ENCODE results near the gene MGME1. TPM values are rescaled to one million over a fixed set of nuclear protein-coding genes. Genes with fewer than 3 reads are reported as not detected.

MGME1 gene
- total and polyA plus RNA-seq, 2 experiments from 2014 or later = 5.6 to 10.4 TPM

- H3K27ac ChIP-seq = peak overlapping the region; percentile 86
Measured at GRCh38 chr20:17963114-17963897, 5.5 kb upstream of the MGME1 start.

GRCh38 chr20:17964073-17964472, 4.7 kb upstream of the MGME1 start:
- H3K27ac ChIP-seq = peak overlapping the region; percentile 86
- H3K27me3 ChIP-seq (replicated peaks; ENCODE audit: insufficient read depth) = no peaks in the 10 kb centered on the region
- peaks cover 64% of the 10 kb centered on the region for H3F3A ChIP-seq (ENCODE audit: insufficient read depth)
- in situ Hi-C loops (cut with MboI) = no loop called here
- no peaks in the 10 kb centered on the region for H3K9me3 ChIP-seq (ENCODE audit: low read depth)
- no peak overlapping the region for H3K4me3 ChIP-seq
- no peak overlapping the region for H3K4me2 ChIP-seq (ENCODE audit: unreplicated experiment)
- WGBS, 2 experiments (ENCODE audit: low coverage in 1 of 2, low lambda C conversion rate in 2 of 2, missing lambda C conversion rate in 2 of 2) = 88 to 100% methylated on average over 1 of the region's 1 CpG
- TF ChIP-seq EZH2phosphoT487 (IDR thresholded peaks at IDR 0.05; ENCODE audit: insufficient read depth, low read depth) (no peak), EZH2 (IDR thresholded peaks at IDR 0.05; ENCODE audit: insufficient read depth, poor library complexity, severe bottlenecking) (no peak)
- H3K4me1 ChIP-seq (ENCODE audit: insufficient read depth) = peaks cover 70% of the 10 kb centered on the region
- no peak overlapping the region for H3K9ac ChIP-seq
- H3K79me2 ChIP-seq (ENCODE audit: insufficient read depth) = peaks cover 92% of the 10 kb centered on the region
- no peaks in the 10 kb centered on the region for H3K9me2 ChIP-seq (ENCODE audit: insufficient read depth)
- H2AFZ ChIP-seq = no peak overlapping the region
- H3K36me3 ChIP-seq (ENCODE audit: low read depth) = no peaks in the 10 kb centered on the region
- no peak for DNase-seq
- peaks cover 4% of the 10 kb centered on the region; the same call in 1 of the 2 replicates for H4K20me1 ChIP-seq (ENCODE audit: insufficient read depth)

More at GRCh38 chr20:17963114-17963897, 5.5 kb upstream of the MGME1 start:
- Histone ChIP-seq H3K4me2 (ENCODE audit: unreplicated experiment) (peak overlapping the region; percentile 47), H3K4me3 (peak overlapping the region; percentile 19), H4K20me1 (ENCODE audit: insufficient read depth) (peaks cover 11% of the 10 kb centered on the region), H2AFZ (no peak overlapping the region), H3K9me3 (ENCODE audit: low read depth) (no peaks in the 10 kb centered on the region), H3K9me2 (ENCODE audit: insufficient read depth) (no peaks in the 10 kb centered on the region), H3K9ac (peak overlapping the region; percentile 35), H3K79me2 (ENCODE audit: insufficient read depth) (peaks cover 100% of the 10 kb centered on the region), H3K36me3 (ENCODE audit: low read depth) (no peaks in the 10 kb centered on the region), H3K4me1 (ENCODE audit: insufficient read depth) (peaks cover 78% of the 10 kb centered on the region), H3K27me3 (replicated peaks; ENCODE audit: insufficient read depth) (no peaks in the 10 kb centered on the region), H3F3A (ENCODE audit: insufficient read depth) (peaks cover 70% of the 10 kb centered on the region)
- WGBS, 2 experiments (ENCODE audit: low coverage in 1 of 2, low lambda C conversion rate in 2 of 2, missing lambda C conversion rate in 2 of 2) = 57% methylated on average over 9 of the region's 9 CpGs
- TF ChIP-seq EZH2phosphoT487 (IDR thresholded peaks at IDR 0.05; ENCODE audit: insufficient read depth, low read depth) (no peak), EZH2 (IDR thresholded peaks at IDR 0.05; ENCODE audit: insufficient read depth, poor library complexity, severe bottlenecking) (no peak)
- DNase-seq = no peak
- in situ Hi-C loops (cut with MboI) = no loop called here

GRCh38 chr20:17964632-17965031, 4.2 kb upstream of the MGME1 start:
- TF ChIP-seq EZH2phosphoT487 (IDR thresholded peaks at IDR 0.05; ENCODE audit: insufficient read depth, low read depth) (no peak), EZH2 (IDR thresholded peaks at IDR 0.05; ENCODE audit: insufficient read depth, poor library complexity, severe bottlenecking) (no peak)
- no peak for DNase-seq
- H3K36me3 ChIP-seq (ENCODE audit: low read depth) = no peaks in the 10 kb centered on the region
- peaks cover 64% of the 10 kb centered on the region for H3F3A ChIP-seq (ENCODE audit: insufficient read depth)
- H3K4me3 ChIP-seq = 0 out of 2 replicates have a peak overlapping the region, but pooled peaks have one; percentile 99
- H3K79me2 ChIP-seq (ENCODE audit: insufficient read depth) = peaks cover 89% of the 10 kb centered on the region
- H3K4me2 ChIP-seq (ENCODE audit: unreplicated experiment) = peak overlapping the region; percentile 95
- no peaks in the 10 kb centered on the region for H3K27me3 ChIP-seq (replicated peaks; ENCODE audit: insufficient read depth)
- no peak overlapping the region for H3K9ac ChIP-seq
- no peaks in the 10 kb centered on the region for H3K9me3 ChIP-seq (ENCODE audit: low read depth)
- no peak overlapping the region for H2AFZ ChIP-seq
- H4K20me1 ChIP-seq (ENCODE audit: insufficient read depth) = no peaks in the 10 kb centered on the region
- H3K9me2 ChIP-seq (ENCODE audit: insufficient read depth) = no peaks in the 10 kb centered on the region
- peak overlapping the region; percentile 86; the same call in 1 of the 2 replicates for H3K27ac ChIP-seq
- in situ Hi-C loops (cut with MboI) = no loop called here
- 80 to 83% methylated on average over 3 of the region's 3 CpGs for WGBS, 2 experiments (ENCODE audit: low coverage in 1 of 2, low lambda C conversion rate in 2 of 2, missing lambda C conversion rate in 2 of 2)
- H3K4me1 ChIP-seq (ENCODE audit: insufficient read depth) = peaks cover 66% of the 10 kb centered on the region

GRCh38 chr20:17965042-17965697, 3.6 kb upstream of the MGME1 start:
- 81 to 87% methylated on average over 9 of the region's 9 CpGs for WGBS, 2 experiments (ENCODE audit: low coverage in 1 of 2, low lambda C conversion rate in 2 of 2, missing lambda C conversion rate in 2 of 2)
- Histone ChIP-seq H3K9me3 (ENCODE audit: low read depth) (no peaks in the 10 kb centered on the region), H3K4me2 (ENCODE audit: unreplicated experiment) (peak overlapping the region; percentile 95), H3F3A (ENCODE audit: insufficient read depth) (peaks cover 65% of the 10 kb centered on the region), H3K27ac (peak overlapping the region; percentile 98), H3K27me3 (replicated peaks; ENCODE audit: insufficient read depth) (no peaks in the 10 kb centered on the region), H3K36me3 (ENCODE audit: low read depth) (no peaks in the 10 kb centered on the region), H2AFZ (no peak overlapping the region), H3K4me1 (ENCODE audit: insufficient read depth) (peaks cover 61% of the 10 kb centered on the region), H3K4me3 (peak overlapping the region; percentile 99), H3K9ac (no peak overlapping the region), H3K79me2 (ENCODE audit: insufficient read depth) (peaks cover 89% of the 10 kb centered on the region), H3K9me2 (ENCODE audit: insufficient read depth) (no peaks in the 10 kb centered on the region), H4K20me1 (ENCODE audit: insufficient read depth) (no peaks in the 10 kb centered on the region)
- no peak for TF ChIP-seq EZH2 (IDR thresholded peaks at IDR 0.05; ENCODE audit: insufficient read depth, poor library complexity, severe bottlenecking)
- no peak for TF ChIP-seq EZH2phosphoT487 (IDR thresholded peaks at IDR 0.05; ENCODE audit: insufficient read depth, low read depth)
- DNase-seq = no peak
- in situ Hi-C loops (cut with MboI) = no loop called here
